Osteocyte (in vitro differentiated cells): Measurements from ENCODE around the gene FAM149B1. TPM values are rescaled to one million over a fixed set of nuclear protein-coding genes. Genes with fewer than 3 reads are reported as not detected.

Experiments used
- DNase-seq: peaks from one replicate; pipeline ENCODE4 v3.0.0; 2021; ENCODE audit warnings: mixed read lengths; ENCODE audit not compliant: unreplicated experiment; ENCODE audit errors: extremely low spot score
- H3K27ac Mint-ChIP-seq: one replicate; pipeline ENCODE4 v1.8.0; 2021; ENCODE audit warnings: mild to moderate bottlenecking, mixed read lengths; ENCODE audit not compliant: unreplicated experiment
- H3K27me3 Mint-ChIP-seq: one replicate; pipeline ENCODE4 v1.8.0; 2021; ENCODE audit warnings: mixed read lengths; ENCODE audit not compliant: unreplicated experiment
- H3K36me3 Mint-ChIP-seq: one replicate; pipeline ENCODE4 v1.8.0; 2021; ENCODE audit warnings: mixed read lengths; ENCODE audit not compliant: unreplicated experiment
- H3K4me1 Mint-ChIP-seq: one replicate; pipeline ENCODE4 v1.8.0; 2021; ENCODE audit warnings: mixed read lengths; ENCODE audit not compliant: unreplicated experiment
- H3K4me3 Mint-ChIP-seq: one replicate; pipeline ENCODE4 v1.8.0; 2021; ENCODE audit warnings: mild to moderate bottlenecking, moderate library complexity, mixed read lengths; ENCODE audit not compliant: unreplicated experiment
- H3K9me3 Mint-ChIP-seq: one replicate; pipeline ENCODE4 v1.8.0; 2021; ENCODE audit warnings: mixed read lengths; ENCODE audit not compliant: unreplicated experiment
- total RNA-seq: library from RNA; stranded (reverse); gene quantifications from 2 replicates; pipeline ENCODE4 v1.2.1, GENCODE V29; 2021
- TF ChIP-seq, protein P1 (sequence below): fragments of 200-600 bp; sonication (generic); IDR thresholded peaks from 2 replicates; pipeline ENCODE4 v1.5.0; 2021; ENCODE audit warnings: antibody characterized with exemption, mild to moderate bottlenecking, moderate library complexity

FAM149B1 gene
- total RNA-seq, 1 donor from 2014 or later: 21.4 TPM

GRCh38 chr10:73247509-73248258 is 79.8 kb downstream of the FAM149B1 start:
- peaks cover 38% of the 10 kb centered on the region for H3K36me3 Mint-ChIP-seq
- no peaks in the 10 kb centered on the region for H3K27me3 Mint-ChIP-seq
- H3K4me3 Mint-ChIP-seq: peak overlapping the region; percentile 94
- peaks cover 53% of the 10 kb centered on the region for H3K4me1 Mint-ChIP-seq
- H3K27ac Mint-ChIP-seq: peak overlapping the region; percentile 87
- no peaks in the 10 kb centered on the region for H3K9me3 Mint-ChIP-seq
- TF ChIP-seq, protein P1, sequence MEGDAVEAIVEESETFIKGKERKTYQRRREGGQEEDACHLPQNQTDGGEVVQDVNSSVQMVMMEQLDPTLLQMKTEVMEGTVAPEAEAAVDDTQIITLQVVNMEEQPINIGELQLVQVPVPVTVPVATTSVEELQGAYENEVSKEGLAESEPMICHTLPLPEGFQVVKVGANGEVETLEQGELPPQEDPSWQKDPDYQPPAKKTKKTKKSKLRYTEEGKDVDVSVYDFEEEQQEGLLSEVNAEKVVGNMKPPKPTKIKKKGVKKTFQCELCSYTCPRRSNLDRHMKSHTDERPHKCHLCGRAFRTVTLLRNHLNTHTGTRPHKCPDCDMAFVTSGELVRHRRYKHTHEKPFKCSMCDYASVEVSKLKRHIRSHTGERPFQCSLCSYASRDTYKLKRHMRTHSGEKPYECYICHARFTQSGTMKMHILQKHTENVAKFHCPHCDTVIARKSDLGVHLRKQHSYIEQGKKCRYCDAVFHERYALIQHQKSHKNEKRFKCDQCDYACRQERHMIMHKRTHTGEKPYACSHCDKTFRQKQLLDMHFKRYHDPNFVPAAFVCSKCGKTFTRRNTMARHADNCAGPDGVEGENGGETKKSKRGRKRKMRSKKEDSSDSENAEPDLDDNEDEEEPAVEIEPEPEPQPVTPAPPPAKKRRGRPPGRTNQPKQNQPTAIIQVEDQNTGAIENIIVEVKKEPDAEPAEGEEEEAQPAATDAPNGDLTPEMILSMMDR: no peak
- DNase-seq: no peak

GRCh38 chr10:73248259-73248724 is 80.4 kb downstream of the FAM149B1 start:
- peak overlapping the region; percentile 87 for H3K27ac Mint-ChIP-seq
- TF ChIP-seq, protein P1: no peak
- peaks cover 58% of the 10 kb centered on the region for H3K4me1 Mint-ChIP-seq
- no peak for DNase-seq
- peaks cover 33% of the 10 kb centered on the region for H3K36me3 Mint-ChIP-seq
- H3K9me3 Mint-ChIP-seq: no peaks in the 10 kb centered on the region
- H3K27me3 Mint-ChIP-seq: no peaks in the 10 kb centered on the region
- peak overlapping the region; percentile 94 for H3K4me3 Mint-ChIP-seq

DNA sequence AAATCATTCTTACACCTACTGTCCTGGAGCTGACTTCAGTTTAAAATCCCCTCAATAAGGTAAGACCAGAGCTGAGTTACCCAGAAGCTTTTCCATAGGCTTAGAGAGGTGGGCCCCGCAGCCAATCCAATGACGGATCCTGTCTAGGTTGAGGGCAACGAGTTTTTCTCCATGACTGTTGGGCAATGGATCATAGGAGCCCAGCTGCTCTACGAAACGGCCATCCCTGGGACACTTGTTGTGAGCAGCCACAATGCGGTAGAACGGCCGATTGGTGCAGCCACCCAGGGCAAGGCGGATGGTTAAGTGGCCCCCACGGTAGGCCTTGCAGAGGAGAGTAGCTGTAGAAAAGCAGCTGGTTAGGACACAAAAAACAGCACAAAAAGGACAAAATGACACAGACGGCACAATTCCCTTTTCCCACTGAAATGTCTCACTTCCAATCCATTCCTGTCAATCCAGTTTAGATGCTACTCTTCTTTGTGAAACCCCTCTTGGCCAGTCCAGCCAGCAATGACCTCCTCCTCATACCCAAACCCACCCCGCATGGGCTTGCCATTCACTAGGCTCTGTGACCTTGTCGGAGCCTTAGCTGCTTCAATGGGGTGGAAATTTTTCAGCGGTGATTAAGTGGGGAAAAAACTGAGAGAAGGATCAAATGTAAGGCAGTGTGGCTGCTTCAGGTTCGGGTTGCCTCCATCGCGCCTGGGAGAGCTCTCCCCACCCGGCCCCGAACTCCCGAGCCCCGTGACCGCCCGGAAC is 83.9 kb downstream of the FAM149B1 start:
- Mint-ChIP-seq H3K27me3 (no peaks in the 10 kb centered on the region), H3K4me3 (peak overlapping the region; percentile 95), H3K9me3 (no peaks in the 10 kb centered on the region), H3K36me3 (peaks cover 16% of the 10 kb centered on the region), H3K4me1 (peaks cover 33% of the 10 kb centered on the region), H3K27ac (peak overlapping the region; percentile 95)
- TF ChIP-seq, protein P1: no peak
- no peak for DNase-seq

GRCh38 chr10:73252445-73253224 is 84.7 kb downstream of the FAM149B1 start, which contains the start of gene MRPS16:
TSS of gene MRPS16 (minus strand) at chr10:73252644. CDS start at chr10:73252482, 162 bp downstream.
- peak within 1 kb of the TSS; percentile 95 for H3K4me3 Mint-ChIP-seq
- peak within 1 kb of the TSS; percentile 95 for H3K27ac Mint-ChIP-seq
- H3K36me3 Mint-ChIP-seq: peaks cover 16% of the 10 kb centered on the region
- H3K9me3 Mint-ChIP-seq: no peaks in the 10 kb centered on the region
- peak; percentile 95 for DNase-seq
- H3K4me1 Mint-ChIP-seq: peaks cover 30% of the 10 kb centered on the region
- TF ChIP-seq, protein P1: no peak
- H3K27me3 Mint-ChIP-seq: no peaks in the 10 kb centered on the region
